Lower leg skin (tissue), 3 donors: Measurements from ENCODE around the gene GJB6.

ENCODE experiments used
- CTCF ChIP-seq, 3 donors: fragments of 450-650 bp; IDR thresholded peaks; one replicate each; pipeline ENCODE4 v1.5.1; 2016; ENCODE audit warnings: antibody characterized with exemption in 3 of 3, mild to moderate bottlenecking in 3 of 3, moderate library complexity in 2 of 3
- POLR2A ChIP-seq, 2 donors: fragments of 450-650 bp; IDR thresholded peaks; one replicate each; pipeline ENCODE4 v1.6.1; 2016 to 2017; ENCODE audit warnings: antibody characterized with exemption in 2 of 2, mild to moderate bottlenecking in 1 of 2, moderate library complexity in 1 of 2

- TF ChIP-seq CTCF (IDR thresholded peaks at IDR 0.05) (no peak), POLR2A (IDR thresholded peaks at IDR 0.05) (no peak)
Measured at GRCh38 chr13:20191311-20192157, 40.6 kb downstream of the GJB6 start.
